Mucosa of stomach (tissue), 1 donor: Measurements from ENCODE around the gene FIZ1.

Experiments used
- H3K27me3 ChIP-seq: one replicate; pipeline ENCODE4 v1.7.0; 2013; ENCODE audit warnings: mild to moderate bottlenecking, low read length; ENCODE audit not compliant: control insufficient read depth, insufficient read depth
- H3K36me3 ChIP-seq: one replicate; pipeline ENCODE4 v1.7.0; 2013; ENCODE audit warnings: low read length; ENCODE audit not compliant: control insufficient read depth, insufficient read depth
- H3K4me1 ChIP-seq: one replicate; pipeline ENCODE4 v1.7.0; 2013; ENCODE audit warnings: mild to moderate bottlenecking, low read length; ENCODE audit not compliant: control insufficient read depth, insufficient read depth
- H3K4me3 ChIP-seq: one replicate; pipeline ENCODE4 v1.7.0; 2013; ENCODE audit warnings: low read length
- H3K9ac ChIP-seq: one replicate; pipeline ENCODE4 v1.7.0; 2013; ENCODE audit warnings: mild to moderate bottlenecking, low read length, moderate library complexity
- H3K9me3 ChIP-seq: one replicate; pipeline ENCODE4 v1.7.0; 2013; ENCODE audit warnings: mild to moderate bottlenecking, low read length, moderate library complexity; ENCODE audit not compliant: control insufficient read depth
- donor health status: Pancreatic carcinoma.

The FIZ1 gene

GRCh38 chr19:55597501-55597921 is 1.8 kb downstream of the FIZ1 start:
- H3K4me1 ChIP-seq, result peaks cover 10% of the 10 kb centered on the region
- no peaks in the 10 kb centered on the region for H3K36me3 ChIP-seq
- H3K9me3 ChIP-seq, result no peaks in the 10 kb centered on the region
- H3K4me3 ChIP-seq, result no peak overlapping the region
- no peaks in the 10 kb centered on the region for H3K27me3 ChIP-seq
- H3K9ac ChIP-seq, result no peak overlapping the region

GRCh38 chr19:55596304-55596703 is 3.0 kb downstream of the FIZ1 start:
- no peaks in the 10 kb centered on the region for H3K36me3 ChIP-seq
- no peaks in the 10 kb centered on the region for H3K27me3 ChIP-seq
- no peaks in the 10 kb centered on the region for H3K9me3 ChIP-seq
- peaks cover 8% of the 10 kb centered on the region for H3K4me1 ChIP-seq
- H3K4me3 ChIP-seq, result no peak overlapping the region
- no peak overlapping the region for H3K9ac ChIP-seq

GRCh38 chr19:55594996-55595545 is 4.2 kb downstream of the FIZ1 start:
- Histone ChIP-seq H3K27me3 (no peaks in the 10 kb centered on the region), H3K9ac (no peak overlapping the region), H3K9me3 (no peaks in the 10 kb centered on the region), H3K4me3 (no peak overlapping the region), H3K4me1 (no peaks in the 10 kb centered on the region), H3K36me3 (no peaks in the 10 kb centered on the region)

GRCh38 chr19:55593096-55593772 is 6.1 kb downstream of the FIZ1 start:
- H3K4me1 ChIP-seq, result no peaks in the 10 kb centered on the region
- H3K4me3 ChIP-seq, result no peak overlapping the region
- H3K36me3 ChIP-seq, result no peaks in the 10 kb centered on the region
- no peak overlapping the region for H3K9ac ChIP-seq
- H3K27me3 ChIP-seq, result no peaks in the 10 kb centered on the region
- no peaks in the 10 kb centered on the region for H3K9me3 ChIP-seq

GRCh38 chr19:55592391-55593090 is 6.8 kb downstream of the FIZ1 start:
- Histone ChIP-seq H3K9me3 (no peaks in the 10 kb centered on the region), H3K27me3 (no peaks in the 10 kb centered on the region), H3K36me3 (no peaks in the 10 kb centered on the region), H3K4me3 (no peak overlapping the region), H3K4me1 (no peaks in the 10 kb centered on the region), H3K9ac (no peak overlapping the region)

GRCh38 chr19:55591555-55591954 is 7.8 kb downstream of the FIZ1 start:
- H3K4me3 ChIP-seq, result no peak overlapping the region
- no peaks in the 10 kb centered on the region for H3K36me3 ChIP-seq
- H3K9ac ChIP-seq, result no peak overlapping the region
- no peaks in the 10 kb centered on the region for H3K27me3 ChIP-seq
- peaks cover 4% of the 10 kb centered on the region for H3K4me1 ChIP-seq
- H3K9me3 ChIP-seq, result no peaks in the 10 kb centered on the region

- H3K27me3 ChIP-seq, result no peaks in the 10 kb centered on the region
- peak overlapping the region; percentile 12 for H3K4me3 ChIP-seq
- H3K4me1 ChIP-seq, result peaks cover 11% of the 10 kb centered on the region
- no peaks in the 10 kb centered on the region for H3K9me3 ChIP-seq
- H3K36me3 ChIP-seq, result no peaks in the 10 kb centered on the region
- no peak overlapping the region for H3K9ac ChIP-seq
These were observed 8.7 kb downstream of the FIZ1 start for GRCh38 chr19:55590617-55591016.

- Histone ChIP-seq H3K4me3 (no peak overlapping the region), H3K9me3 (no peaks in the 10 kb centered on the region), H3K36me3 (no peaks in the 10 kb centered on the region), H3K27me3 (no peaks in the 10 kb centered on the region), H3K9ac (no peak overlapping the region), H3K4me1 (peaks cover 11% of the 10 kb centered on the region)
These were observed 9.2 kb downstream of the FIZ1 start for GRCh38 chr19:55590109-55590508.

GRCh38 chr19:55588738-55589137 is 10.6 kb downstream of the FIZ1 start:
- Histone ChIP-seq H3K36me3 (no peaks in the 10 kb centered on the region), H3K9me3 (no peaks in the 10 kb centered on the region), H3K9ac (no peak overlapping the region), H3K4me3 (no peak overlapping the region), H3K27me3 (no peaks in the 10 kb centered on the region), H3K4me1 (peaks cover 11% of the 10 kb centered on the region)

- Histone ChIP-seq H3K9me3 (no peaks in the 10 kb centered on the region), H3K9ac (no peak overlapping the region), H3K4me1 (peaks cover 11% of the 10 kb centered on the region), H3K4me3 (peak overlapping the region; percentile 5), H3K27me3 (no peaks in the 10 kb centered on the region), H3K36me3 (no peaks in the 10 kb centered on the region)
These were observed 12.2 kb downstream of the FIZ1 start for GRCh38 chr19:55586976-55587668.

GRCh38 chr19:55585658-55586339 is 13.5 kb downstream of the FIZ1 start:
- H3K4me3 ChIP-seq, result no peak overlapping the region
- H3K9ac ChIP-seq, result no peak overlapping the region
- peaks cover 22% of the 10 kb centered on the region for H3K4me1 ChIP-seq
- no peaks in the 10 kb centered on the region for H3K36me3 ChIP-seq
- no peaks in the 10 kb centered on the region for H3K27me3 ChIP-seq
- no peaks in the 10 kb centered on the region for H3K9me3 ChIP-seq
